GM12878 (cell line): ENCODE results near the gene MFSD11. TPM values are rescaled to one million over a fixed set of nuclear protein-coding genes. Genes with fewer than 3 reads are reported as not detected.

ENCODE experiments used
- ATAC-seq: fragments of 200-7000 bp; cut with Tn5 transposase; 3 replicates; pipeline ENCODE4 v1.9.1; 2020; ENCODE audit warnings: mild to moderate bottlenecking, moderate library complexity
- BruUV-seq: library from RNA; stranded (reverse); fragments of 400-500 nt; replicated peaks from 2 replicates; lab custom pipeline; 2021; lab: Mats Ljungman, UMichigan
- CTCF ChIA-PET: fragments of 300-600 bp; sonication (Branson Sonifier 250); formaldehyde crosslinking; extraction: SDS; loops from one replicate; lab custom pipeline; 2021; ENCODE audit warnings: inconsistent platforms; lab: Yijun Ruan, JAX
- POLR2A ChIA-PET: fragments of 350-600 bp; formaldehyde crosslinking; extraction: SDS; loops from one replicate; lab custom pipeline; 2021; ENCODE audit warnings: inconsistent platforms; lab: Charles Lee
- RAD21 ChIA-PET: fragments of 300-600 bp; sonication (Branson Sonifier 250); formaldehyde crosslinking; loops from one replicate; lab custom pipeline; 2023; ENCODE audit warnings: antibody characterized with exemption; ENCODE audit not compliant: unreplicated experiment; lab: Charles Lee
- SMC1A ChIA-PET: fragments of 300-600 bp; sonication (Branson Sonifier 250); formaldehyde crosslinking; loops from one replicate; lab custom pipeline; 2023; ENCODE audit not compliant: unreplicated experiment, uncharacterized antibody; lab: Charles Lee
- DNase-seq: peaks from one replicate; pipeline ENCODE4 v3.0.0-alpha.2; 2011; ENCODE audit warnings: low read depth, low spot score
- FAIRE-seq: peaks from 3 replicates; lab custom pipeline; 2011; peaks lifted over from hg19 to GRCh38; lab: Jason Lieb, UNC
- H2AFZ ChIP-seq: 2 replicates; pipeline ENCODE4 v1.6.0; 2011; ENCODE audit warnings: low read depth, low read length, control low read depth; ENCODE audit not compliant: control insufficient read depth
- H3K27ac ChIP-seq: 2 replicates; pipeline ENCODE4 v1.5.1; 2011; ENCODE audit warnings: control low read depth; ENCODE audit not compliant: control insufficient read depth, insufficient read depth
- H3K27me3 ChIP-seq, 2 experiments: replicated peaks in 1 of 2; 2 replicates each; pipeline versions ENCODE4 v1.6.0 to v1.6.1; 2011; ENCODE audit warnings: low read length in 1 of 2; ENCODE audit not compliant: control insufficient read depth in 2 of 2, insufficient read depth in 2 of 2
- H3K36me3 ChIP-seq, 2 experiments: 2 replicates each; pipeline ENCODE4 v1.5.1; 2011; ENCODE audit warnings: low read length in 1 of 2; ENCODE audit not compliant: control insufficient read depth in 2 of 2, insufficient read depth in 2 of 2
- H3K4me1 ChIP-seq: 2 replicates; pipeline ENCODE4 v1.6.1; 2011; ENCODE audit warnings: mild to moderate bottlenecking, low read length, moderate library complexity, mixed read lengths; ENCODE audit not compliant: control insufficient read depth, insufficient read depth
- H3K4me2 ChIP-seq: 2 replicates; pipeline ENCODE4 v1.6.0; 2011; ENCODE audit warnings: control low read depth; ENCODE audit not compliant: control insufficient read depth, insufficient read depth
- H3K4me3 ChIP-seq: fragments of 200-600 bp; sonication (generic); 2 replicates; pipeline ENCODE4 v1.5.1; 2016
- H3K79me2 ChIP-seq: 2 replicates; pipeline ENCODE4 v1.6.0; 2011; ENCODE audit warnings: low read length; ENCODE audit not compliant: control insufficient read depth, insufficient read depth
- H3K9ac ChIP-seq: 2 replicates; pipeline ENCODE4 v1.8.0; 2011; ENCODE audit warnings: low read length, control low read depth, mixed read lengths; ENCODE audit not compliant: control insufficient read depth, insufficient read depth
- H3K9me3 ChIP-seq: replicated peaks from 3 replicates; pipeline ENCODE4 v1.5.1; 2011; ENCODE audit warnings: mild to moderate bottlenecking, low read length; ENCODE audit not compliant: control insufficient read depth, insufficient read depth
- H4K20me1 ChIP-seq: 2 replicates; pipeline ENCODE4 v1.6.0; 2011; ENCODE audit not compliant: control insufficient read depth, insufficient read depth
- BCL3 ChIP-seq: IDR thresholded peaks from 2 replicates; pipeline ENCODE4 v1.6.1; 2011; ENCODE audit warnings: borderline replicate concordance, low read depth, mild to moderate bottlenecking, moderate library complexity, low read length; ENCODE audit not compliant: insufficient read depth, poor library complexity, severe bottlenecking
- HSF1 ChIP-seq: fragments of 150-350 bp; IDR thresholded peaks from 2 replicates; pipeline ENCODE4 v1.6.1; 2014; ENCODE audit warnings: mild to moderate bottlenecking, low read depth, low read length
- SIX5 ChIP-seq: IDR thresholded peaks from 2 replicates; pipeline ENCODE4 v1.6.1; 2011; ENCODE audit warnings: mild to moderate bottlenecking, low read depth, low read length, moderate library complexity; ENCODE audit not compliant: severe bottlenecking
- WGBS: methylation state at CpG from one replicate; pipeline ENCODE4 v1.1.6; 2016; ENCODE audit warnings: low lambda C conversion rate; ENCODE audit not compliant: insufficient replicate concordance, insufficient coverage; ENCODE audit errors: missing lambda C conversion rate; 5-methylcytosine and 5-hydroxymethylcytosine counted together
- in situ Hi-C: fragments of 300-500 bp; cut with MboI; formaldehyde crosslinking; loops from 9 replicates; pipeline ENCODE4 v1.14.3; 2018; ENCODE audit warnings: mixed read lengths
- intact Hi-C: fragments of 100-400 bp; cut with micrococcal nuclease; formaldehyde crosslinking; loops from one replicate; pipeline ENCODE4 v1.14.2; 2022; ENCODE audit not compliant: unreplicated experiment
- polyA plus RNA-seq, 11 experiments: library from polyadenylated mRNA; depleted of rRNA in 4 of 11; unstranded in 6 of 11; stranded (reverse) in 5 of 11; fragments of >200 nt; fragmentation: Nextera tagmentation in 4 of 11; fragmentation: Illumina TruSeq in 1 of 11; extraction: Ambion mirVana in 4 of 11; extraction: Trizol in 1 of 11; gene quantifications; 1 replicate in 1 of 11; 2 replicates in 10 of 11; pipeline versions ENCODE4 v1.2.1 to v1.2.3, GENCODE V29; 2011 to 2016; ENCODE audit warnings: inconsistent platforms in 2 of 11, missing spikeins in 2 of 11, low read depth in 1 of 11
- total RNA-seq, 4 experiments: library from RNA; depleted of rRNA in 3 of 4; stranded (reverse); fragments of >200 nt in 3 of 4; fragmentation: Illumina TruSeq in 1 of 4; extraction: Trizol in 1 of 4; gene quantifications; 2 replicates each; pipeline versions ENCODE4 v1.2.1 to v1.2.3, GENCODE V29; 2013 to 2021

MFSD11 gene
- total and polyA plus RNA-seq, 10 of the 15 experiments (the other 5 are each of a cell fraction or from before 2014, with no cell fraction given): 11.0 to 19.4 (median 15.5) TPM

GRCh38 chr17:76826330-76827068 lies 88.6 kb downstream of the MFSD11 start:
- no peaks in the 10 kb centered on the region for H3K9me3 ChIP-seq
- ChIA-PET POLR2A (no interaction called here), RAD21 (no interaction called here), CTCF (no interaction called here), SMC1A (no interaction called here)
- intact Hi-C loops: no loop called here
- TF ChIP-seq SIX5: no peak
- no peaks in the 10 kb centered on the region for H4K20me1 ChIP-seq
- in situ Hi-C loops: no loop called here
- no TSS peak for BruUV-seq
- no peak overlapping the region for H3K9ac ChIP-seq
- H3K4me1 ChIP-seq: no peaks in the 10 kb centered on the region
- no peaks in the 10 kb centered on the region; a peak in 3 of 4 replicates for H3K27me3 ChIP-seq
- H3K4me2 ChIP-seq: no peak overlapping the region
- no peak overlapping the region for H2AFZ ChIP-seq
- no peak for FAIRE-seq
- no peak for ATAC-seq
- H3K4me3 ChIP-seq: no peak overlapping the region
- H3K27ac ChIP-seq: no peak overlapping the region
- DNase-seq: no peak
- H3K79me2 ChIP-seq: no peaks in the 10 kb centered on the region
- WGBS: 37% methylated on average over 24 of the region's 24 CpGs
- H3K36me3 ChIP-seq: no peaks in the 10 kb centered on the region

- no TSS peak for BruUV-seq
- POLR2A ChIA-PET: no interaction called here
- SMC1A ChIA-PET: no interaction called here
- H2AFZ ChIP-seq: no peak overlapping the region
- in situ Hi-C loops: no loop called here
- ATAC-seq (no peak), FAIRE-seq (no peak), DNase-seq (no peak)
- no peaks in the 10 kb centered on the region for H3K4me1 ChIP-seq
- TF ChIP-seq BCL3 (peak; percentile 19), HSF1 (no peak)
- no peak overlapping the region for H3K4me3 ChIP-seq
- H3K79me2 ChIP-seq: no peaks in the 10 kb centered on the region
- intact Hi-C loops: no loop called here
- no peaks in the 10 kb centered on the region for H4K20me1 ChIP-seq
- no peaks in the 10 kb centered on the region for H3K36me3 ChIP-seq
- CTCF ChIA-PET: no interaction called here
- H3K27ac ChIP-seq: no peak overlapping the region
- RAD21 ChIA-PET: interaction anchor here (0.6 kb wide), 1 partner anchor 9 kb away, joined by 3 read pairs; no protein-coding TSS in a partner anchor
- no peak overlapping the region for H3K9ac ChIP-seq
- H3K27me3 ChIP-seq: no peaks in the 10 kb centered on the region; a peak in 2 of 4 replicates
- no peak overlapping the region for H3K4me2 ChIP-seq
- no peaks in the 10 kb centered on the region for H3K9me3 ChIP-seq
- 51% methylated on average over 10 of the region's 14 CpGs for WGBS
Observed at GRCh38 chr17:76827736-76828135, 89.8 kb downstream of the MFSD11 start.
